GM12801 (cell line): ENCODE results near the gene SOD2.

Experiments used
- TF ChIP-seq, protein P1 (sequence below): IDR thresholded peaks from one replicate; pipeline ENCODE4 v1.5.1; 2011; ENCODE audit warnings: control low read depth; ENCODE audit not compliant: insufficient read length; ENCODE audit errors: extremely low read depth

SOD2 gene

DNA sequence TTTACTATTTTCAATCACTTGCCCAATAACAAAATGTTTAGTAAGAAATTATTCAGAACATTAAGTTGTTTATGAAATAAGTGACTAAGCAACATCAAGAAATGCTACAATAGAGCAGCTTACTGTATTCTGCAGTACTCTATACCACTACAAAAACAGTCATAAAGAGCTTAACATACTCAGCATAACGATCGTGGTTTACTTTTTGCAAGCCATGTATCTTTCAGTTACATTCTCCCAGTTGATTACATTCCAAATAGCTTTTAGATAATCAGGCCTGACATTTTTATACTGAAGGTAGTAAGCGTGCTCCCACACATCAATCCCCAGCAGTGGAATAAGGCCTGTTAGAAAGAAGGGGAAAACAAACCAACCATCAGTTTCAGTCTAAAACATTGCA is 10.7 kb downstream of the SOD2 start:
- TF ChIP-seq, protein P1, sequence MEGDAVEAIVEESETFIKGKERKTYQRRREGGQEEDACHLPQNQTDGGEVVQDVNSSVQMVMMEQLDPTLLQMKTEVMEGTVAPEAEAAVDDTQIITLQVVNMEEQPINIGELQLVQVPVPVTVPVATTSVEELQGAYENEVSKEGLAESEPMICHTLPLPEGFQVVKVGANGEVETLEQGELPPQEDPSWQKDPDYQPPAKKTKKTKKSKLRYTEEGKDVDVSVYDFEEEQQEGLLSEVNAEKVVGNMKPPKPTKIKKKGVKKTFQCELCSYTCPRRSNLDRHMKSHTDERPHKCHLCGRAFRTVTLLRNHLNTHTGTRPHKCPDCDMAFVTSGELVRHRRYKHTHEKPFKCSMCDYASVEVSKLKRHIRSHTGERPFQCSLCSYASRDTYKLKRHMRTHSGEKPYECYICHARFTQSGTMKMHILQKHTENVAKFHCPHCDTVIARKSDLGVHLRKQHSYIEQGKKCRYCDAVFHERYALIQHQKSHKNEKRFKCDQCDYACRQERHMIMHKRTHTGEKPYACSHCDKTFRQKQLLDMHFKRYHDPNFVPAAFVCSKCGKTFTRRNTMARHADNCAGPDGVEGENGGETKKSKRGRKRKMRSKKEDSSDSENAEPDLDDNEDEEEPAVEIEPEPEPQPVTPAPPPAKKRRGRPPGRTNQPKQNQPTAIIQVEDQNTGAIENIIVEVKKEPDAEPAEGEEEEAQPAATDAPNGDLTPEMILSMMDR, result no peak

DNA sequence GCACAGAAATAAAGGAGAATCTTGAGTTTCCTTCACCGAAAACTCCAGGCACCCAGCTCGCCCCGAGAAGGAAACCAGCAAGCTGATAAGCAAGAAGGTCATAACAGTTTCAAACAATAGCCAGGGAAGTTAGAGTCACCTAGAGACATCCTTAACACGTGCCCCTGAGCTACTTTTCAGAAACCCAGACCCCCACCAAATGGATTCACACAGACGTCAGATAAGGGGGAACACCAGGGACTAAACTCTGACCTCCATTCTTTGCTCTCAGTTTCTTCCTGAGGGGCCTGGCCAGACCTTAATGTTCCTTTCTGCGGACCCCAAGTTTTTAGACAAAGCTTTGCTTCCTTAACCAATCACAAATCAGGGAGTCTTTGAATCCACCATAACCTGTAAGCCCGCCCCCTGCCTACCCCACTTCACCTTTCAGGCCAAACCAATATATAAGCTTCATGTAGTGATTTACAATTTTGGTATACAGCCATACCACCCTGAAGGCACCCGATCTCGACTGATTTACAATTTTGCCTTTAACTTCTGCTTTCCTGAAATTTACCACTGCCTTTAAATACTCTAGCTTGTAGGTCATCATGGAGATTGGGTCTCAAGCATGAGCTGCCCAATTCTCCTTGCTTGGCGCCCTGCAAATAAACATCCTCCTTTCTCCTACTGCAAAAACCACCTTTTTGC is 11.7 kb downstream of the SOD2 start:
- TF ChIP-seq, protein P1, result no peak

DNA sequence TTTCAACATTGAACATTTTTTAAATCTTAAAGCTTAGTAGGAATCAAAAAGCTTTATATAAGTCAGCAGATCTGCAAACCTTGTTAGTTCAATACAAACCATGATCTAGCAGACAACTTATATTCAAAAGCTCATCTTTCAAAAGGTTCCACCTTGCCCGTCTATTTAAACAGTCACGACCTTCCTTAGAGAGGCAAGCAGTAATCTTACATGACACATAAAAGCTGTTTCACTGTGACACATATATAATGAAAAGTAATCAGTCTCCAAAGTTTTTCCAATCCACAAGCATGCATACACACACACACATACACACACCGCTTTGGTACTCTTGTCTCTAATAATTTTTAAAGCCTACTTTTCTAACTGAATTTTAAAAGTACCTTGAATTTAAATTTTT is 12.9 kb downstream of the SOD2 start:
- TF ChIP-seq, protein P1, result no peak

DNA sequence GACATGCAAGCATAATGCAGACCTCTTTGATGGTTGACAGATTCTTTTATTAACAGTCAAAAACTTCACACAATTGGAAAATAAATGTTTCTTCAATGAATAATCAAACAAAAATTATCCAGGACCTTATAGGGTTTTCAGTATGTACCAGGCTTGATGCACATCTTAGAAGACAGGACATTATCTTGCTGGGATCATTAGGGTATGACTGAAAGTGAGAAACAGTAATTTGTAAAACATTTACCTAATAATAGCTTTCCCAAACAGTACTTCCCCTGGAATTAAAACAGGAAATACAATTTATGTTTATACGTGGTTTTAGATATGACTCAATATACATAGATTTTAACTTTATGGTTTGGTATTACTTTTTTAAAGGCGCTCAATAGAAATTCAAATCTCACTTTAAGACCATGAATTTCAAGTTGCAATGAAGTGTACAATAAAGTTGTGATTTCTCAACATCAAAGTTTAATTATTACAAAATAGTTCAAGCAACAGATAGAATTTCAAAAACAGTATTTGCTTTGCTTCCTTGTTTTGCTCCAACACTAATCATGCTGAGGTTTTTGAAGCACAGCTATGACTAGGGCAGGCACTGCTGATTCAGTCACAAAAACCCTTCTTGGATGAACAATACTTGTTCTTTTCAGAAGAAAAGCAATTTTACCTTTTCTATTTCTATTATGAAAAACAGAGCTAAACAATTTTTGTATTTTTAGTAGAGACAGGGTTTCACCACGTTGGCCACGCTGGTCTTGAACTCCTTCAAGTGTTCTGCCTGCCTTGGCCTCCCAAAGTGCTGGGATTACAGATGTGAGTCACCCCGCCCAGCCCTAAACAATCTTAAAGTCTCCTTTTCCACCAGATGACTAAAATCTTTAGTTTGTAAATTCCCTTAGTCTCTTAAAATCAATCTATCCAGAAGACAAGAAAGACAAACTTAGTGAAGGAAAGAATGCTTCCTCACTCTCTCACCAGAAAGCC is 13.7 kb downstream of the SOD2 start:
- TF ChIP-seq, protein P1, result no peak

DNA sequence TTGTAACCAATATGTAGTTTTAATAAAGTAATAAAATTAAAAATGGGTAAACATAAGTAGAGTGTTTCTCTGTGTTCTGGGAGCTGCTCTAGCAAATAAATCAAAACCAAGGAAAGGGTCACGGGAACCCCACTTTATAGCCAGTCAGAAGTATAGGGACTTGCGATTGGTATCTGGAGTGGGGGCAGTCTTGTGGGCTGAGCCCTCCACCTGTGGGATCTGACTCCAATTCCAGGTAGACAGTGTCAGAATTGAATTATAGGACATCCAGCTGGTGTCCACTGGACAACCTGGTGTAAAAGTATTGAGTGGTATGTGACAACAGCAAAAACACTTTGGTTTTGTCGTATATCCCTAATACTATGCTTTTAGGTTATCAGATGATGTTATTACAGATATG is 14.5 kb downstream of the SOD2 start:
- TF ChIP-seq, protein P1, result no peak

DNA sequence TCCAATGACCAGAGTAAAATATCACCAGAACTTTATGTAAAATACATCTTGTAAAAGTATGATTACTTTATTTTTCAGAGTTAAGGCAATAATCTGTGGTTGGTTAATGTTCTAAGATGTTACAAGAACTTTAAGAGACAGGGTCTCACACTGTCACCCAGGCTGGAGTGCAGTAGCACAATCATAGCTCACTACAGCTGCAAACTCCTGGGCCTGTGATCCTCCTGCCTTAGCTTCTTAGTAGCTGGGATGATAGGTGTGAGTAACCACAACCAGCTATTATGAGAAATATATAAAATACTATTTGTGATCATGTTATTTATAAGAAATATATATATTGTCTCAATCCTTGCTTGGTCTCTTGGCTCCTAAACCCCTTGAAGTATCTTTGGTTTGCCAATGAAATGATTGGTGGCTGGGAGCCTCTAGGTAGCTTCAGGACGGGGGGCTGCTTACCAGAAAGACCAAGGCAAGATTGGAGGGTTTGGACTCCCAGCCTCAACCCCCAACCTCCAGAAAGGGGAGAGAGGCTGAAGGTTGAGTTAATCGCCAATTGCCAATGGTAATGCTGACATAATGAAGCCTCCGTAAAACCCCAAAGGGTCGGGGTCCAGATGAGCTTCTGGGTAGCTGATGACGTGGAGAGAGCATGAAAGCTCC is 15.4 kb downstream of the SOD2 start:
- TF ChIP-seq, protein P1, result no peak

DNA sequence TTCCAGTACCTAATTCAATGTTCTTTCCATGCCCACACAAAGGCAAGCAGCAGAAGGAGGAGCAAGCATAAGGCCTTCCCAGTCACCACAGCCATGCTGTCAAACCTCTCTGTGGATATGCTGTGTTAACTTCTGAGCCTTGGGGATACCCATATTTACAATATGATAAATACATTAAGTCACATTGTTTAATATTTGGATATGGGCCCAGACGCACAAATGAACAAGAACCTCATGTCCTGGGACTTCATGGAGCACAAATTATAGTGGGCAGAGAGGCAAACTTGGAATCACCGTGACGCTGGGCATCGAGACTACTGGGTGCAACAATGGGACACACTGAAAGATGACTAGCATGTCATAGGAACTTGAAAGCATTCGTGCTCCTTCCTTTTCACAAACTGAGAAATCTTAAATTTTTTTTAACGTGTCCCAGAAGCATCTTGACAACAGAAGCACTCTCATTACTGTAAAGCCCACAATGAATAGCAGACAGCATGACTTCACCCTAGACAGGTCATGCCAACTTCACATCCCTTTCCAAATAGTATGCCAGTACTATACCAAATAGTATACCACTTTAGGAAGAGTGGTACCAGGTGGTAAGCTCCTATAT is 16.0 kb downstream of the SOD2 start:
- TF ChIP-seq, protein P1, result no peak
